Right ventricle myocardium superior (tissue), 1 donor: Measurements from ENCODE around the gene ENTHD1. TPM values are rescaled to one million over a fixed set of nuclear protein-coding genes. Genes with fewer than 3 reads are reported as not detected.

Source experiments
- ATAC-seq: fragments of 200-7000 bp; cut with Tn5 transposase; one replicate; pipeline ENCODE4 v1.9.1; 2020; ENCODE audit warnings: mild to moderate bottlenecking; ENCODE audit not compliant: poor library complexity
- DNase-seq: peaks from one replicate; pipeline ENCODE4 v3.0.0-alpha.2; 2020
- intact Hi-C: fragments of 100-400 bp; cut with DNase I; formaldehyde crosslinking; loops from one replicate; pipeline ENCODE4 v1.11.2; 2022
- total RNA-seq: library from RNA; stranded (reverse); fragmentation: NEBNext Ultra II Directional; extraction: Animal tissue kit (Norgen Biotek cat#: 25700); gene quantifications from one replicate; pipeline ENCODE4 v1.2.1, GENCODE V29; 2021
- donor health status: DM: no; HTN: yes; CAD: no; lungs with severe emphysema.

The ENTHD1 gene
- total RNA-seq, 1 donor from 2014 or later, result not detected

- ATAC-seq, result no peak
- intact Hi-C loops, result no loop called here
- no peak for DNase-seq
Observed at GRCh38 chr22:39727541-39727940, 166.0 kb downstream of the ENTHD1 start.

DNA sequence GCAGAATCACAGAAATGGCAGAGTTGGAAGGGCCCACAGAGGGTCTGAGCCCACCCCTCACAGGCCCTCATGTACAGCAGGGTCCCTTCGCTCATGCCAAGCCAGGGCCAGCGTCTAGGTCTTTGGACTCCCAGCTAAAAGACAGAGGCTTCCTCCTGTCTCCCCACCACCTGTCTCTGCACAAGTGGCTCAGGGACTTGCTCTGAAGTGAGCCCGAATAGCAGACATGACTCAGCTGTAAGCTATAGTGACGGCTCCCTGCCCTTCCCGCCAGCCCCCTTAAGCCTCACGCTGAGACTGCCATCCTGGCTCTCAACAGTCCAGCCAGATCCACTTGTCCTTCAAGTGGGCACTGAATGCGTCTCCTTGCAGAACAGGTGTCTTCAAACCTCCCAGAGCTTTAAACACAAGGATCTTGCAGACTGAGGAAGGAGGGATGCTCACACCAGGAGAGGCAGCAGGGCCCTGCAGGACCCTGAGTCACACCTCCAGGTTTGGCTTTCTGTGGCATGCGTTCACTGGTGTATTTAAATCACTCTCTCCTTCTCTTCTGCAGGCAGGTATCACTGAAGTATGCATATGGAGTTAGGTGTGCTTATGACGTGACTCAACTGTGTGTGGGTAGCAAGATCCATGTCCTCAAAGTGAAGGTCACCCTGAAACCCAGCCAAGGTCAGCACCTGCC is 168.1 kb downstream of the ENTHD1 start:
- intact Hi-C loops, result no loop called here
- ATAC-seq, result no peak

GRCh38 chr22:39724857-39725256 is 168.7 kb downstream of the ENTHD1 start:
- intact Hi-C loops, result no loop called here
- DNase-seq (no peak), ATAC-seq (no peak)

More for the DNA sequence above, 168.1 kb downstream of the ENTHD1 start:
- DNase-seq, result no peak

GRCh38 chr22:39724390-39724789 is 169.2 kb downstream of the ENTHD1 start:
- DNase-seq (no peak), ATAC-seq (no peak)
- intact Hi-C loops, result no loop called here

DNA sequence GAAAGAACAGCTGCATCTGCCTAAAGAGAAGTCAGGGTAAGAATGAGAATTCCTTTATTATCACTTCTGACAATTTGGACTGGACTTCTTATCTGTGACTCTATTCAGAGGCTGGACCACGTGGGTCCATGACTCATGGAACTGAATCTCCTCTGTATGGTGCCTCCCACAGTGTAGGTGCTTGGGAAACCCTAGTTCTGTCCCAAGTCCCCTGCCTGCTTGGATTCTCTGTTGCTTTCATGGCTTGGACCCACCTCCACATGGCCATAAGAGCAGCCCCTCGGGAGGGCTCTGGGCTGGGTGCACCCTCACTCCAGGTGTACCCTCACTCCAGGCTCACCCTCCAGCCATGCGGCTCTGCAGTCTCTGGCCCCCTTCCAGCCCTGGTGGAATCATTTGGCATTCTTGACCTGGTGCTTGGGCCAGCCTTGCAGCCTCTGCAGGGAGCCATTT is 169.6 kb downstream of the ENTHD1 start:
- intact Hi-C loops, result no loop called here
- no peak for DNase-seq
- no peak for ATAC-seq

DNA sequence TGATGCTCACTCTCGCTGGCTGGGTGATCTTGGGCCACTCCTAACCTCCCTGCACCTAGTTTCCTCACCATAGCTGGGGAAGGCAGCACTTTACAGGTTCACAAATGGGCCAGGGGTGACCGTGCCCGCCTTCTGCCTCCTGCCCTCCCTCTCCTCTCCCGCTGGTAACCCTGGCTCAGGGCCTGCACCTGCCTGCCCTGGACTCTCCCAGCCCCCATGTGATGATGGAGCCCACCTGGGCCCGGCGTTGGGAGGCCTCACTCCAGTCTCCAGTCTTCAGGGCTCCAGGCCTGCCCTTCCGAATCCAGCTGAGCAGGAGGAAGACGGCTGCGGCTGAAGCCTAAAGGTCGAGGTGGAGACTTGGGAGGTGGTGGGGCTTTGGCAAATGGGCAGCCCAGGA is 170.1 kb downstream of the ENTHD1 start:
- DNase-seq (no peak), ATAC-seq (no peak)
- intact Hi-C loops, result no loop called here

DNA sequence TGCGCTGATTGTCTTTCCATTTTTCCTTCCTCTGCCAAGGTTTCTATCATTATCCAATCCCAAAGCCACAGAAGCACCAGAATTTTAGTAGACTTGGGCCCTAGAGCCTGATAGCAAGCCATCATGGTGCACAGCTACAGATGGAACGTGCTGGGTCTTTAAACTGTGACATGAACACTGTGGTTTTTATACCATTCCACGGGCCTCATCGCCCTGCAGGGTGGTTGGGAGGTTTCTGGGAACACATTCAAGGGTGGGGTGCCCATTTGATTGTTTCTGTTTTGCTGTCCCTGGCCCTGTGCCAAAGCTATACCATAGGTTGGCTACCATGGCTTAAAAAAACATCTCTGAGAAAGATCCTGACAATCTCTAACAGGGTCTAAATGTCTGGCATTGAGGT is 171.1 kb downstream of the ENTHD1 start:
- DNase-seq (no peak), ATAC-seq (no peak)
- intact Hi-C loops, result no loop called here

- DNase-seq (no peak), ATAC-seq (no peak)
- intact Hi-C loops, result no loop called here
Observed at GRCh38 chr22:39722032-39722325, 171.6 kb downstream of the ENTHD1 start.

DNA sequence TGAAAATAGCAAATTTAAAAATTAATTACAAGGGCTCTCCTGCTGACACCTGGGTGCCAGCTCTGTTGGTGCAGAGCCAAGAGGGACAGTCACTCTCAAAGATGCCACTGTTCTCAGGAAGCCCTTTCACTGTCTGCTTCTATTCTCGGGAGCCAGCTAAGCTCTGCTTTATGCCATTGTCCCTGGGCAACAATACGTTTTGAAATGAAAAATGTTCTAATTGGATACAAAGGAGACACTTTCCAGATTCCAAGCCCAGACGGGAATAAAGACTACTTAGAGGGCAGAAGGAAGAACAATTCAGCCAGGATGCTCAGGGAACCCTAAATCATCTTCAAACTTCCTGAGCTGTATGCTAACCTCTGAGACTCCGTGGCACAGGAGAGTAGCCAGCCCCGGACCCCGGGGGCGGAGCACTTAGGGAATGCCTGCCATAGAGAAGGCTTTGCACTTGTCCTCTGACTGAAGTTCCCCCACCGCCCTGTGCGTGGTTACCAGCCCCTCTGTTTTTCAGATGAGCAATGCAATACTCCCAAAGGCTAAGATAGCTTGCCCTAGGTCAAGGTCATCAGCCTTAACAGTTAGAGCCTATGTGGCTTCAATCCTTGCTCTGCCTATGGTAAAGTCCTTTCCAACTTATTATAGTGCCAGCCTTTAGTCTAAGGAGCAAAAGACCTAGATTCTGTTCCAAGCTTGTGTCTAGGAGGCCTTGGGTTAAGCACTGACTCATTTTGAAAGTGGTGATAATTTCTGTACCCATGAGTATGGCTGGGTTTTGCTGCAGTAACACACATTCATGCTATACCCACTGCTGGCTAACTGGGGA is 172.1 kb downstream of the ENTHD1 start:
- DNase-seq, result no peak
- ATAC-seq, result no peak
- intact Hi-C loops, result no loop called here

DNA sequence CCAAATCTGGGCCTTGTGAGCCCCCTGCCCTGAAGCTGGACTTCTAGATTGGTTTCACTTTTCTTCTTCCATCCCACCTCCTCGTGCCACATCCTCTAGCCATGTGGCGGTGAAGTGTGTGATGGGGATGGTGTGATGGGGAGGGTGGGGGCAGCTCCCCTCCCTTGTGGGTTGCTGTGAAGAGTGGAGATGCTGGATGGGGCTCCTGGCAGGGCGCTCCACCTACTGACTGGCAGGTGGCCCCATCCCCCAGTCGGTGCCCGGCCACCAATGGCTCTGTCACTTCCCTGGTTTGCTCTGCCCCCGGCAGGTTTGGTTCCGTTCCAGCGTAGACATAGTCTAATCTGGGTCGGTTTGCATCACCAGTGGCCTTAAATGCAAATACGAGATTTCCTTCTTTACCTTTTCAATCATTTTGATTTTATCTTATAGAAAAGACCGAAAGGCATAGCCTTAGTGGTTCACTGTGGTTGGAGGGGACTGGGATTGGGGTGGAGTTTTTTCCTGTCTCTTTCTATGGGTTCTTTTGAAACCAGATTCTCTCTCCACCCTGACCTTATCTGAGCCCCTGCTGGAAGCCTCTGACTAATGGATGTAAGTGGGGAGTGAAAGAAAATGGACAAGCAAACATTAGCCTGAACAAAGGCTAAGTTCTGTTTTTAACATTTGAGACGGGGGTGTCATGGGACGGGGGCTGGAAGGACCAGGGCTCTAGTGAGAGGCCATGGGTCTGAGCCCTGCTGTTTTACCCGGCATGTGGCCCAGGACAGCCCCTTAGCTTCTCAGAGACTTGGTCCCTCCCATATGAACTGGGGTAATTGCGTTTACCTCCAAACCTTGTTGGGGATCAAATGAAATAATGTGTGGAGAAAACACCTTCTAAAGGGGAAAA is 173.8 kb downstream of the ENTHD1 start:
- intact Hi-C loops, result no loop called here
- no peak for ATAC-seq
- no peak for DNase-seq

GRCh38 chr22:39718921-39719475 is 174.6 kb downstream of the ENTHD1 start:
- intact Hi-C loops, result no loop called here
- no peak for ATAC-seq
- DNase-seq, result no peak

GRCh38 chr22:39718206-39718605 is 175.4 kb downstream of the ENTHD1 start:
- ATAC-seq (no peak), DNase-seq (no peak)
- intact Hi-C loops, result no loop called here

DNA sequence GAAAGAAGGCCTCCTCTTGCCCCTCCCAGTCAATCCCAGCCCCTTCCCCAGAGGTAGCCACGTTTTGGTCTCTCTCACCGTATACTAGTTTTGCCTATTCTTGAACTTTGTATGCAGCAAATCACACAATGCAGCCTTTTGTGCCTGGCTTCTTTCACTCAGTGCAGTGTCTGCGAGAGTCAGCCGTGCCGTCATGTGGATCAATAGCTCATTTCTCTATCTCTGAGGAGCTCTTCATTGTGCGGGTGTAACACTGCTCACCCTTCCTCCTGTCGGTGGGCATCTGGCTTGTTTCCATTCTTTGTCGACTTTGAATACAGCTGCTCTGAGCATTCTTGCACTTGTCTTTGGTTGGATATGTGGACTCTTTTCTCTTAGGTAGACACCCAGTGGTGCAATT is 176.5 kb downstream of the ENTHD1 start:
- ATAC-seq (no peak), DNase-seq (no peak)
- intact Hi-C loops, result no loop called here

DNA sequence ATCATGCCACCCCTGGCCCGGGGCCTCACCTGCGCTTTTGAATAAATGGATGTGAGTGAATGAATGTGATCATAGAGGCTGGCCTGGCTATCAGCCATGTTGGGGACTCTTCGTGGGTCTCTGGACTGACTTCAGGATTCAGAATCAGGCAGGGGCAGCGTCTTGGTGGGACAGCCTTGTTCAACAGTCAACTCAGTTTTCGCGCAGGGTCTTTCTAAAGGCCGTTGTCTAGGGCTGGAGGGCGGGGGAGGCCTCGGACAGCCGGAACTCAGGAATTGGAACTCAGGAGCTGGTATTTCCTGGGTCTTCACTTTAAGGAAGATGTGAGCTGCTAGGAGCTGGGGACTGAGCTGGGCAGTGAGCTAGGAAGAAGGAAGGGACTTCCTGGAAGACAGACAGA is 177.0 kb downstream of the ENTHD1 start:
- no peak for DNase-seq
- intact Hi-C loops, result no loop called here

GRCh38 chr22:39715778-39716495 is 177.6 kb downstream of the ENTHD1 start:
- DNase-seq (no peak), ATAC-seq (no peak)
- intact Hi-C loops, result no loop called here

More for the DNA sequence above, 177.0 kb downstream of the ENTHD1 start:
- no peak for ATAC-seq

DNA sequence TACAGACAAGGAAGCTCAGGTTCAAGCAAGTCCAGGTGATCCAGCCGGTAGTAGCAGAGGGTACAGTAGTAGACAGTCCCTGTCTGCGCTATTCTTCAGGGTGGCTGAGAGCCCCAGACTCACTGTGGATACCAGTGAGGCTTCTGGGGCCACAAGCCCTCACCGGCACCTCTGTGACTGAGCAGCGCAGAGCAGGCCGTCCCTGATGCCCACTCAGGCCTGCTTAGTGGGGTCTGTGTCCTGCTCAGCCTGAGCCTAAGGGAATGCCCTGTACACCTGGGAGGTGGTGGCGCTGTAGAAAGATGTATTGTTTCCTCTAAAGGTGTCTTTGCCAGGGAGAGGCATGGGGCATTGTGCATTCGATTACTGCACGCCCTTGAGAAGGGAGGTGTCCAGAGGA is 179.2 kb downstream of the ENTHD1 start:
- intact Hi-C loops, result no loop called here
- ATAC-seq, result no peak
- no peak for DNase-seq

DNA sequence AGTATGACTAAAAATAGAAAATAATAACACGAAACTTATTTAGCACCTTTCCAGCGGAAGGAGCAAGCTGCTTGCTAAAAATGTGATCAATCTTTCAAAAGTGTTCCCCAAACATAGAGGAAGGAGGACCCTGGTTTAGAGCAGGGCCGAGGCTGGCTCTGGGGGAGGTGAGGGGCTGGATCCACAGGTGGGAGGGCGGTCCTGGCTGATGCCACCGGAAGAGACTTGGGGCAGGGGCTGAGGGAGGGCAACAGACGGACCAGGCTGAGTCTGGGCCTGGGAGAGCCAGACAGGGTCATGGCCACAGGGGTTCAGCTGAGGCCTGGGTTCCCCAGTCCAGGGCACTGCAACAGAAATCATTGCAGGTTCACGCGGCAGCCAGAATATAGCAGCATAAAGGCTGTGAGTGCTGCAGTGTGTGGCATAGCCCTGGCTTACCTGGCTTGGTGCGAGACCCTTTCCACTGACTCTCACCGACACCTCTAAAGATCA is 179.7 kb downstream of the ENTHD1 start:
- ATAC-seq, result no peak
- intact Hi-C loops, result no loop called here
- DNase-seq, result no peak

- intact Hi-C loops, result no loop called here
- DNase-seq (no peak), ATAC-seq (no peak)
Observed at GRCh38 chr22:39712751-39713525, 180.6 kb downstream of the ENTHD1 start.
